SK-N-SH treated with all-trans-retinoic acid at 6 μM for 48 hours (cell line): ENCODE measurements around the gene NUDT15.

Source experiments
- RARB ChIP-seq: fragments of 250-450 bp; sonication (Bioruptor Pico); IDR thresholded peaks from 2 replicates; pipeline ENCODE4 v1.8.0; 2021; ENCODE audit warnings: mild to moderate bottlenecking, moderate library complexity
- ZFP30 ChIP-seq: fragments of 450-650 bp; formaldehyde crosslinking; IDR thresholded peaks from 2 replicates; pipeline ENCODE4 v1.5.0; 2022; ENCODE audit warnings: mild to moderate bottlenecking, moderate library complexity
- TF ChIP-seq, protein P1 (sequence below): fragments of 250-450 bp; sonication (Bioruptor Pico); IDR thresholded peaks from 2 replicates; pipeline ENCODE4 v1.5.0; 2020; ENCODE audit warnings: mild to moderate bottlenecking, moderate library complexity

DNA sequence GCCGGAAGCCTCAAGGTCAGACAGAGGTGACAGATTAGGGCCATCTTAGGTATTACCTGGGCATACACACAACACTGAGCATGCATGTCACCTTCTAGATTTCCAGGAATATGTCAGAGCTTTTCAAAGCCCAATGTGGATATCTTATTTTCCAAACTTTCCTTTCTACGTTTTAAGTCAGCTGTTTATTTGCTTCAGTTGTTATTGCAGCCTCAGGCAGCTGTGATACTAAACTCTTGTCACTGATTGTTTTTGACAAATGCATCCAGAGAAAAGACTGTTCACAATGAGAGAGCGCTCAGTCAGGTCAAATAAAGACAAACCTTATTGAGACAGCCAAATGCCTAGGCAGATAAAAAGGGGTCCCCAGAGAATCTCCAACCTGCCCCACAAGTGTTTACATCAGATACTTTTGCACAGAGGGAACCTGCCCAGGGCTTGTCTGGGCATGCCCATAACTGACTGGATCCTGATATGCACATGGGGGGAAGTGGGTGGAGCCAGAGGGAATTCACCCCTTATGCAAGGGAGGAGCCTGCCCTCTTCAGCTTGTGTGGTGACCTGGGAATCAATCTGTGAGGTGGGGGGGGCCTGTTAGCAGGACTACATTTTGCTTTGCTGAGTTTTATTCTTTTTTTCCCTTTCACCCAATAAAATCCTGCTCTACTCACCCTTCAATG, 28.9 kb downstream of the NUDT15 start:
- TF ChIP-seq RARB (no peak), ZFP30 (CRISPR knock-in tag) (no peak)
- TF ChIP-seq, protein P1, sequence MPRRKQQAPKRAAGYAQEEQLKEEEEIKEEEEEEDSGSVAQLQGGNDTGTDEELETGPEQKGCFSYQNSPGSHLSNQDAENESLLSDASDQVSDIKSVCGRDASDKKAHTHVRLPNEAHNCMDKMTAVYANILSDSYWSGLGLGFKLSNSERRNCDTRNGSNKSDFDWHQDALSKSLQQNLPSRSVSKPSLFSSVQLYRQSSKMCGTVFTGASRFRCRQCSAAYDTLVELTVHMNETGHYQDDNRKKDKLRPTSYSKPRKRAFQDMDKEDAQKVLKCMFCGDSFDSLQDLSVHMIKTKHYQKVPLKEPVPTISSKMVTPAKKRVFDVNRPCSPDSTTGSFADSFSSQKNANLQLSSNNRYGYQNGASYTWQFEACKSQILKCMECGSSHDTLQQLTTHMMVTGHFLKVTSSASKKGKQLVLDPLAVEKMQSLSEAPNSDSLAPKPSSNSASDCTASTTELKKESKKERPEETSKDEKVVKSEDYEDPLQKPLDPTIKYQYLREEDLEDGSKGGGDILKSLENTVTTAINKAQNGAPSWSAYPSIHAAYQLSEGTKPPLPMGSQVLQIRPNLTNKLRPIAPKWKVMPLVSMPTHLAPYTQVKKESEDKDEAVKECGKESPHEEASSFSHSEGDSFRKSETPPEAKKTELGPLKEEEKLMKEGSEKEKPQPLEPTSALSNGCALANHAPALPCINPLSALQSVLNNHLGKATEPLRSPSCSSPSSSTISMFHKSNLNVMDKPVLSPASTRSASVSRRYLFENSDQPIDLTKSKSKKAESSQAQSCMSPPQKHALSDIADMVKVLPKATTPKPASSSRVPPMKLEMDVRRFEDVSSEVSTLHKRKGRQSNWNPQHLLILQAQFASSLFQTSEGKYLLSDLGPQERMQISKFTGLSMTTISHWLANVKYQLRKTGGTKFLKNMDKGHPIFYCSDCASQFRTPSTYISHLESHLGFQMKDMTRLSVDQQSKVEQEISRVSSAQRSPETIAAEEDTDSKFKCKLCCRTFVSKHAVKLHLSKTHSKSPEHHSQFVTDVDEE = no peak
